Pancreas (tissue), 10 donors: Measurements from ENCODE around the gene LRRC8B. TPM values are rescaled to one million over a fixed set of nuclear protein-coding genes. Genes with fewer than 3 reads are reported as not detected.
"Not testable (repeated sequence)": the region's sequence is repeated elsewhere in the genome, so short reads cannot be mapped to it uniquely, and the experiment has no call there.

Source experiments
- ATAC-seq, 4 donors: fragments of 200-7000 bp; cut with Tn5 transposase; one replicate each; pipeline versions ENCODE4 v1.8.0 to v1.9.1; 2020; ENCODE audit warnings: mild to moderate bottlenecking in 4 of 4, moderate library complexity in 4 of 4
- DNase-seq, 6 donors: peaks; one replicate each; pipeline ENCODE4 v3.0.0-alpha.2; 2020
- FAIRE-seq: peaks from 2 replicates; lab custom pipeline; 2012; peaks lifted over from hg19 to GRCh38; lab: Jason Lieb, UNC
- H3K27ac ChIP-seq, 4 donors: fragments of 200-600 bp; sonication (generic); 1 replicate in 3 of 4; 2 replicates in 1 of 4; pipeline versions ENCODE4 v1.5.0 to v1.8.0; 2020
- H3K27me3 ChIP-seq, 4 donors: fragments of 200-600 bp; one replicate each; pipeline ENCODE4 v1.8.0; 2021
- H3K36me3 ChIP-seq, 3 donors: fragments of 200-600 bp; sonication (generic) in 1 of 3; one replicate each; pipeline versions ENCODE4 v1.5.0 to v1.8.0; 2020 to 2021
- H3K4me1 ChIP-seq, 3 donors: fragments of 200-600 bp; one replicate each; pipeline ENCODE4 v1.8.0; 2021
- H3K4me3 ChIP-seq, 4 donors: fragments of 200-600 bp; sonication (generic) in 2 of 4; one replicate each; pipeline versions ENCODE4 v1.5.0 to v1.8.0; 2020 to 2021
- H3K9me3 ChIP-seq, 4 donors: fragments of 200-600 bp; one replicate each; pipeline ENCODE4 v1.8.0; 2021
- whole genome bisulfite sequencing, 2 donors: extraction: QIAGEN DNeasy Blood & Tissue Kit; methylation state at CpG; one replicate each; pipeline ENCODE4 v1.1.7; 2013; 5-methylcytosine and 5-hydroxymethylcytosine counted together
- intact Hi-C, 3 donors: fragments of 100-400 bp; cut with DNase I; formaldehyde crosslinking; loops; one replicate each; pipeline versions ENCODE4 v1.11.1 to v1.14.2; 2022
- polyA plus RNA-seq, 2 donors: library from polyadenylated mRNA; stranded (reverse); fragments of 200-250 nt; gene quantifications; one replicate each; pipeline ENCODE4 v1.2.3, GENCODE V29; 2013
- total RNA-seq, 6 donors: library from RNA; stranded (reverse); fragmentation: NEBNext Ultra II Directional in 4 of 6; extraction: Animal tissue kit (Norgen Biotek cat#: 25700) in 4 of 6; gene quantifications; one replicate each; pipeline versions ENCODE4 v1.2.1 to v1.2.4, GENCODE V29; 2021 to 2023
- TF ChIP-seq, protein P1 (sequence below), 4 donors: fragments of 200-600 bp; sonication (generic) in 3 of 4; IDR thresholded peaks; one replicate each; pipeline versions ENCODE4 v1.5.0 to v1.8.0; 2021; ENCODE audit warnings: antibody characterized with exemption in 4 of 4
- donor health status: healthy with polysubstance abuse.
- donor health status: DM: no; HTN: no; CAD: no; lungs with moderate emphysema.
- donor health status: DM: no; HTN: no; CAD: no.
- donor health status: control.
- donor health status: control.
- donor health status: Bipolar disorder and iron deficiency.
- donor health status: DM: yes; HTN: yes; CAD: no.
- donor health status: DM: no; HTN: no; CAD: no.
- donor health status: DM: no; HTN: no; CAD: no.
- donor health status: DM: yes; HTN: yes; CAD: no.

The LRRC8B gene
- total and polyA plus RNA-seq, 8 donors, result 1.7 to 14.2 (median 7.3) TPM

DNA sequence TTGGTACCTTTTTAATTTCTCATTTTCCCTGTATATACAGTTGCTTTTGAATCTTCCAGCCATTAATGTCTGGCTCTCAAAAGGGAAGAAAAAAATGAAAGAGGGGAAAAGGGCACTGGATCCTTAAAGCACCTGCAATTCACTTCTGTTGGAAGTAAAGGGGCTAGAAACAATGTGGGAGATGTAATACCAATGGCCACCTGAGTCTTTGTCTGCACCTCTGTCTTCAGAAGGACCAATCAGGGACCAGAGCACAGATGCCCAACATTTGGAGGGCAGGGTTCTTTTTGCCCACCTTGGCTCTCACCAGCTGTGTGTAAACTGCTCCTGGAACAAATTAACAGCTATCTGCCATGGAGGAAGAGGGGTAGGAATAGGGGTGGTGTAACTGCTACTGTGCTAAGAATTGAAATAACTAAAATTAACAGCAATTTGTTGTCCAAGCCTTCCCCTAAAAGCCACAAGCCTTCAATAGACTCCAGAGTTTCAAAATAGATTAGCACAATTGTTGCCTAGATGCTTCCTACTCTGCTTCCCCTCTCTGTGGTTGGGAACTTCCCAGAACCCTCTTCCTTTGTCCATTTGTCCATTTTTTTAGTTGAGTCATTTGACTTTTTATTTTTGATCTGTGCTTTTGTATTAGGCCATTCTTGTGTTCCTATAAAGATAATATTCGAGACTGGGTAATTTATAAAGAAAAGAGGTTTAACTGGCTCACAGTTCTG is 11.5 kb upstream of the LRRC8B start:
- no peaks in the 10 kb centered on the region for H3K4me1 ChIP-seq
- TF ChIP-seq, protein P1, sequence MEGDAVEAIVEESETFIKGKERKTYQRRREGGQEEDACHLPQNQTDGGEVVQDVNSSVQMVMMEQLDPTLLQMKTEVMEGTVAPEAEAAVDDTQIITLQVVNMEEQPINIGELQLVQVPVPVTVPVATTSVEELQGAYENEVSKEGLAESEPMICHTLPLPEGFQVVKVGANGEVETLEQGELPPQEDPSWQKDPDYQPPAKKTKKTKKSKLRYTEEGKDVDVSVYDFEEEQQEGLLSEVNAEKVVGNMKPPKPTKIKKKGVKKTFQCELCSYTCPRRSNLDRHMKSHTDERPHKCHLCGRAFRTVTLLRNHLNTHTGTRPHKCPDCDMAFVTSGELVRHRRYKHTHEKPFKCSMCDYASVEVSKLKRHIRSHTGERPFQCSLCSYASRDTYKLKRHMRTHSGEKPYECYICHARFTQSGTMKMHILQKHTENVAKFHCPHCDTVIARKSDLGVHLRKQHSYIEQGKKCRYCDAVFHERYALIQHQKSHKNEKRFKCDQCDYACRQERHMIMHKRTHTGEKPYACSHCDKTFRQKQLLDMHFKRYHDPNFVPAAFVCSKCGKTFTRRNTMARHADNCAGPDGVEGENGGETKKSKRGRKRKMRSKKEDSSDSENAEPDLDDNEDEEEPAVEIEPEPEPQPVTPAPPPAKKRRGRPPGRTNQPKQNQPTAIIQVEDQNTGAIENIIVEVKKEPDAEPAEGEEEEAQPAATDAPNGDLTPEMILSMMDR (IDR thresholded peaks at IDR 0.05), result no peak
- 84 to 94% methylated on average over 1 of the region's 1 CpG for WGBS, 2 donors
- intact Hi-C loops, result no loop called here
- no peak overlapping the region for H3K27ac ChIP-seq
- no peaks in the 10 kb centered on the region for H3K27me3 ChIP-seq
- FAIRE-seq (no peak), DNase-seq (no peak), ATAC-seq (no peak)
- no peaks in the 10 kb centered on the region for H3K36me3 ChIP-seq
- H3K4me3 ChIP-seq, result no peak overlapping the region
- H3K9me3 ChIP-seq, result no peaks in the 10 kb centered on the region

DNA sequence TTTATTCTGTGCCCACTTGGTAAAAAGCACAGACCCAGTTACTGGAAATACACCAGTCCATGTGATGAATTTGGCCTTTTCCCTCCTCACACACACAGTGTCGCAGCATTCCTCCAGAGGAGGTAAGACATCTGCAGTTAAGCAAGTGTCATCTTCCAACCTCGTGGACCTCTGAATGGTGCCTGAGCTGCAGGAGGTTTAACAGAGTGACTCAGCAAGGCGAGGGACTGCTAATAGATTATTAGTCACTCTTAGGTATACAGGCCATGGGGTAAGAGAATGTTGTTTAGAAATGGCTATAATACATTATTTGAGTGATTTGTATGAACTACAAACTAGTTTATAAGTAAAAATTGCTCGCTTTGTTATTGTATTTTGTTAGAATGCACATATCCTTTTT is 8.6 kb upstream of the LRRC8B start:
- Histone ChIP-seq H3K4me1 (no peaks in the 10 kb centered on the region), H3K27me3 (no peaks in the 10 kb centered on the region), H3K36me3 (no peaks in the 10 kb centered on the region), H3K4me3 (no peak overlapping the region), H3K9me3 (no peaks in the 10 kb centered on the region), H3K27ac (no peak overlapping the region)
- TF ChIP-seq, protein P1 (IDR thresholded peaks at IDR 0.05), result no peak
- DNase-seq, result no peak
- WGBS, 2 donors, result 76 to 80% methylated on average over 4 of the region's 4 CpGs
- no peak for FAIRE-seq
- intact Hi-C loops, result no loop called here
- peak in 1 of 4 donors; percentile 49 for ATAC-seq

DNA sequence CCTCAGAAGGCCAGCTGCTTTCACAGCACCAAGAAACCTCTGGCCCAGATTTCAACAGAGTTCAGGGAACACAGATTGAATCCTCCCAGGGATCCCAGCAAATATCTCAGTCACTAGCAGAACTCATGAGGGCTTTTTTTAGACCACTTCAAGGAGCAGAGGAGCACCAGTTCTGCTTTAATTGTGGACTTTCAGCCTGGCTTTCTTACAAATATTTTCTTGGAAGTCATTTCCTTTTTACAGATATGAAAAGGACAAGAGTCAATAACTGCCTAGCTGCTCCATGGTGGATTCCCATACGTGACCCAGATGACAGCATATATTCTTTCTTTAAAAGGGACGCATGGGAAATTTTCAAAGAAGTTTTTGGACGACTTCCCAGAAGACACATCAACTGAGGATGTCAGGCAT is 6.4 kb upstream of the LRRC8B start:
- Histone ChIP-seq H3K9me3 (no peaks in the 10 kb centered on the region), H3K4me1 (no peaks in the 10 kb centered on the region), H3K36me3 (no peaks in the 10 kb centered on the region), H3K4me3 (no peak overlapping the region), H3K27ac (no peak overlapping the region), H3K27me3 (no peaks in the 10 kb centered on the region)
- TF ChIP-seq, protein P1 (IDR thresholded peaks at IDR 0.05), result no peak
- intact Hi-C loops, result no loop called here
- FAIRE-seq (no peak), ATAC-seq (peak in 3 of 4 donors; percentile 22 to 56 (median 52)), DNase-seq (no peak)
- 36 to 43% methylated on average over 3 of the region's 3 CpGs for WGBS, 2 donors

DNA sequence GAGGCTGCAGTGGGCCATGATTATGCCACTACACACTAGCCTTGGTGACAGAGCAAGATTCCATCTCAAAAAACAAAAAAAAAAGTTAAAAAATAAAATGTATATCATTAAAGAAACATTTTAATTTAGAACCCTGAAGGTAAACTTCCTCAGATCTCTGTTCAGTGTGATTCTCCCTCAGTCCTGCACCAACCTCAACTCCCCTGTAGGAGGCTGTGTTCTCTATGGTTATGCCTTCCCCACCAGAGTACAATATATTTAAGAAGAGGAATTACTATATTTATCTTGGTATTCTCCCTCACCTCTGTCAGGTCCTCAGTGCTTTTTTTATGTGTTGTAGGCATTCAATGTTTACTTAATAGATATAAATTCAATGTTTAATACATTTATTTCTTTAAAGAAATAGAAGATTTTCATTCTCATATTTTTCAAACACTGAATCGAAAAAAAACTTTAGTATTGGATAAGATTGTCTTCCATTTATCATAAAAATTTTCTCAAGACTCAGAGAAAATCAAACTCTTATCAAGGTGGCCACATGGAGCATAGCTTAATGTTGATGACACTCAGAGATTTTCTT is 4.8 kb upstream of the LRRC8B start:
- Histone ChIP-seq H3K36me3 (no peaks in the 10 kb centered on the region), H3K4me1 (peaks cover 0 to 4% (median 3%) of the 10 kb centered on the region in 3 donors), H3K4me3 (no peak overlapping the region), H3K27me3 (no peaks in the 10 kb centered on the region), H3K9me3 (no peaks in the 10 kb centered on the region), H3K27ac (no peak overlapping the region)
- DNase-seq, result no peak
- TF ChIP-seq, protein P1 (IDR thresholded peaks at IDR 0.05), result peak in 3 of 4 donors; percentile 32 to 46 (median 46)
- 97 to 98% methylated on average over 1 of the region's 1 CpG for WGBS, 2 donors
- peak; percentile 78 for FAIRE-seq
- peak in 2 of 4 donors; percentile 21 to 27 for ATAC-seq
- intact Hi-C loops, result no loop called here

DNA sequence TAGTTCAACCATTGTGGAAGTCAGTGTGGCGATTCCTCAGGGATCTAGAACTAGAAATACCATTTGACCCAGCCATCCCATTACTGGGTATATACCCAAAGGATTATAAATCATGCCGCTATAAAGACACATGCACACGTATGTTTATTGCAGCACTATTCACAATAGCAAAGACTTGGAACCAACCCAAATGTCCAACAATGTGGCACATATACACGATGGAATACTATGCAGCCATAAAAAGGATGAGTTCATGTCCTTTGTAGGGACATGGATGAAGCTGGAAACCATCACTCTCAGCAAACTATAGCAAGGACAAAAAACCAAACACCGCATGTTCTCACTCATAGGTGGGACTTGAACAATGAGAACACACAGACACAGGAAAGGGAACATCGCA is 2.7 kb upstream of the LRRC8B start:
- intact Hi-C loops, DNase-seq, H3K4me3 ChIP-seq, FAIRE-seq, H3K27ac ChIP-seq, H3K27me3 ChIP-seq, H3K9me3 ChIP-seq, H3K36me3 ChIP-seq, ATAC-seq: not testable (repeated sequence)
- H3K4me1 ChIP-seq, result peaks cover under 1 to 14% (median 7%) of the 10 kb centered on the region in 3 donors
- 98% methylated on average over 4 to 5 of the region's 6 CpGs for WGBS, 2 donors
